Measurements from ENCODE around the gene MTRR.

MTRR gene

GRCh38 chr5:7941692-7942091 is 72.7 kb downstream of the MTRR start:
- no peak for TF ChIP-seq CTCF (IDR thresholded peaks at IDR 0.05)

- TF ChIP-seq CTCF (IDR thresholded peaks at IDR 0.05) = no peak
Observed at GRCh38 chr5:7947301-7947700, 78.4 kb downstream of the MTRR start.

All from LNCAP (cell line).